SK-N-SH (cell line): ENCODE data around the gene VAMP2. TPM values are rescaled to one million over a fixed set of nuclear protein-coding genes. Genes with fewer than 3 reads are reported as not detected.

Experiments
- CTCF ChIA-PET: fragments of 300-600, 350-600 bp; formaldehyde crosslinking; extraction: SDS; loops from one replicate; lab custom pipeline; 2021; lab: Yijun Ruan, JAX
- POLR2A ChIA-PET: fragments of 350-600 bp; sonication (Branson Sonifier 250); formaldehyde crosslinking; extraction: SDS; loops from one replicate; lab custom pipeline; 2020; ENCODE audit warnings: antibody characterized with exemption, inconsistent platforms; lab: Yijun Ruan, JAX
- DNase-seq: peaks from one replicate; pipeline ENCODE4 v3.0.0; 2012
- H2AFZ ChIP-seq: fragments of 200-600 bp; sonication (generic); 2 replicates; pipeline ENCODE4 v1.8.1; 2016; ENCODE audit warnings: antibody characterized with exemption, mild to moderate bottlenecking, low read depth
- H3F3A ChIP-seq: fragments of 200-600 bp; sonication (generic); replicated peaks from 2 replicates; pipeline ENCODE3; 2016; ENCODE audit warnings: antibody characterized with exemption, mild to moderate bottlenecking; ENCODE audit not compliant: insufficient read depth
- H3K27ac ChIP-seq, 2 experiments: fragments of 200-500 bp in 1 of 2; fragments of 200-600 bp in 1 of 2; sonication (Bioruptor generic) in 1 of 2; sonication (generic), shearing (Covaris generic) in 1 of 2; 2 replicates each; pipeline versions ENCODE4 v1.5.1 to v1.6.1; 2014 to 2016; ENCODE audit warnings: low read depth in 2 of 2, inconsistent platforms in 1 of 2, low read length in 1 of 2, mild to moderate bottlenecking in 1 of 2, mixed read lengths in 1 of 2
- H3K27me3 ChIP-seq: fragments of 200-600 bp; sonication (generic), shearing (Covaris generic); 2 replicates; pipeline ENCODE4 v1.6.1; 2016; ENCODE audit warnings: mixed run types; ENCODE audit not compliant: insufficient read depth
- H3K36me3 ChIP-seq, 2 experiments: fragments of 200-500 bp in 1 of 2; fragments of 200-600 bp in 1 of 2; sonication (Bioruptor generic) in 1 of 2; sonication (generic) in 1 of 2; replicated peaks in 1 of 2; 2 replicates each; pipeline versions ENCODE3 to v1.5.1; 2014 to 2016; ENCODE audit warnings: low read length in 1 of 2, mild to moderate bottlenecking in 1 of 2; ENCODE audit not compliant: insufficient read depth in 2 of 2, control insufficient read depth in 1 of 2
- H3K4me1 ChIP-seq, 2 experiments: fragments of 200-500 bp in 1 of 2; fragments of 200-600 bp in 1 of 2; sonication (Bioruptor generic) in 1 of 2; sonication (generic), shearing (Covaris generic) in 1 of 2; 2 replicates each; pipeline versions ENCODE4 v1.5.1 to v1.6.1; 2014 to 2016; ENCODE audit warnings: low read depth in 1 of 2, low read length in 1 of 2, mixed run types in 1 of 2; ENCODE audit not compliant: insufficient read depth in 2 of 2, control insufficient read depth in 1 of 2
- H3K4me2 ChIP-seq: fragments of 200-600 bp; sonication (generic), shearing (Covaris generic); 2 replicates; pipeline ENCODE4 v1.6.1; 2017; ENCODE audit warnings: mixed run types
- H3K4me3 ChIP-seq, 2 experiments: fragments of 200-500 bp in 1 of 2; fragments of 200-600 bp in 1 of 2; sonication (Bioruptor generic) in 1 of 2; sonication (generic), shearing (Covaris generic) in 1 of 2; 2 replicates each; pipeline versions ENCODE4 v1.5.1 to v1.8.1; 2014 to 2016; ENCODE audit warnings: low read depth in 2 of 2, inconsistent platforms in 1 of 2, low read length in 1 of 2, mild to moderate bottlenecking in 1 of 2, mixed read lengths in 1 of 2, moderate library complexity in 1 of 2
- H3K79me2 ChIP-seq: fragments of 200-600 bp; sonication (generic); 2 replicates; pipeline ENCODE4 v1.8.1; 2017; ENCODE audit warnings: mild to moderate bottlenecking; ENCODE audit not compliant: insufficient read depth
- H3K9ac ChIP-seq: fragments of 200-600 bp; sonication (generic); 2 replicates; pipeline ENCODE4 v1.6.1; 2017; ENCODE audit warnings: mixed run types
- H3K9me2 ChIP-seq: fragments of 200-600 bp; sonication (generic); 2 replicates; pipeline ENCODE4 v1.6.1; 2017; ENCODE audit warnings: mixed run types
- H3K9me3 ChIP-seq: fragments of 200-600 bp; sonication (generic); 2 replicates; pipeline ENCODE4 v1.6.1; 2017; ENCODE audit warnings: mixed run types, mild to moderate bottlenecking, moderate library complexity
- H4K20me1 ChIP-seq: fragments of 200-600 bp; sonication (generic); 2 replicates; pipeline ENCODE4 v1.6.1; 2017; ENCODE audit warnings: mild to moderate bottlenecking, mixed run types; ENCODE audit not compliant: insufficient read depth
- ELF1 ChIP-seq: IDR thresholded peaks from 2 replicates; pipeline ENCODE4 v1.4.0; 2012
- FOXJ3 ChIP-seq: sonication (generic); formaldehyde crosslinking; IDR thresholded peaks from 2 replicates; pipeline ENCODE4 v1.5.1; 2020; ENCODE audit warnings: mild to moderate bottlenecking, missing genetic modification reagents
- FOXM1 ChIP-seq: IDR thresholded peaks from 2 replicates; pipeline ENCODE4 v1.4.0; 2012; ENCODE audit warnings: low read depth, mild to moderate bottlenecking
- GABPA ChIP-seq: IDR thresholded peaks from 2 replicates; pipeline ENCODE4 v1.4.0; 2012; ENCODE audit warnings: low read depth, mild to moderate bottlenecking
- GATA2 ChIP-seq: sonication (generic); formaldehyde crosslinking; IDR thresholded peaks from 2 replicates; pipeline ENCODE4 v1.5.0; 2020; ENCODE audit warnings: mild to moderate bottlenecking, missing genetic modification reagents
- JUND ChIP-seq: IDR thresholded peaks from 2 replicates; pipeline ENCODE4 v1.4.0; 2012
- MXI1 ChIP-seq: IDR thresholded peaks from 2 replicates; pipeline ENCODE4 v1.6.1; 2012; ENCODE audit warnings: mild to moderate bottlenecking, low read depth, low read length, improper control_type of control experiment
- NRF1 ChIP-seq: IDR thresholded peaks from 2 replicates; pipeline ENCODE4 v1.6.1; 2012; ENCODE audit warnings: low read depth, mild to moderate bottlenecking, low read length
- POLR2AphosphoS5 ChIP-seq: IDR thresholded peaks from 2 replicates; pipeline ENCODE4 v1.6.1; 2012; ENCODE audit warnings: low read depth, low read length
- RAD21 ChIP-seq: IDR thresholded peaks from 2 replicates; pipeline ENCODE4 v1.6.1; 2012; ENCODE audit warnings: mild to moderate bottlenecking, low read length
- RCOR1 ChIP-seq: fragments of 150-350 bp; IDR thresholded peaks from 2 replicates; pipeline ENCODE4 v1.6.1; 2017; ENCODE audit warnings: antibody characterized with exemption, low read length
- RFX5 ChIP-seq: IDR thresholded peaks from 2 replicates; pipeline ENCODE4 v1.6.1; 2012; ENCODE audit warnings: mild to moderate bottlenecking, improper control_type of control experiment, low read length
- SIN3A ChIP-seq: IDR thresholded peaks from 2 replicates; pipeline ENCODE4 v1.6.1; 2012; ENCODE audit warnings: low read depth, mild to moderate bottlenecking, low read length, moderate library complexity, borderline replicate concordance
- SMC3 ChIP-seq: IDR thresholded peaks from 2 replicates; pipeline ENCODE4 v1.6.1; 2012; ENCODE audit warnings: low read depth, low read length, improper control_type of control experiment
- TAF1 ChIP-seq: IDR thresholded peaks from 2 replicates; pipeline ENCODE4 v1.6.1; 2012; ENCODE audit warnings: low read depth, mild to moderate bottlenecking, low read length, moderate library complexity, borderline replicate concordance
- TCF12 ChIP-seq: IDR thresholded peaks from 2 replicates; pipeline ENCODE4 v1.4.0; 2012
- WGBS: methylation state at CpG from one replicate; pipeline ENCODE4 v1.1.6; 2017; ENCODE audit warnings: low lambda C conversion rate; 5-methylcytosine and 5-hydroxymethylcytosine counted together
- polyA plus RNA-seq, 3 experiments: library from polyadenylated mRNA; depleted of rRNA; stranded (reverse); fragments of >200 nt; gene quantifications; 2 replicates each; pipeline ENCODE4 v1.2.3, GENCODE V29; 2012
- TF ChIP-seq, protein P1 (sequence below): IDR thresholded peaks from 2 replicates; pipeline ENCODE4 v1.4.0; 2012; ENCODE audit warnings: low read depth
- TF ChIP-seq, protein P2 (sequence below): fragments of 200-600 bp; sonication (generic); IDR thresholded peaks from 2 replicates; pipeline ENCODE4 v1.6.1; 2017; ENCODE audit warnings: antibody characterized with exemption, mild to moderate bottlenecking, moderate library complexity
- TF ChIP-seq, protein P3 (sequence below): fragments of 150-350 bp; IDR thresholded peaks from 2 replicates; pipeline ENCODE4 v1.6.1; 2017; ENCODE audit warnings: antibody characterized with exemption, low read length, low read depth, borderline replicate concordance
- TF ChIP-seq, protein P4 (sequence below): fragments of 150-350 bp; IDR thresholded peaks from 2 replicates; pipeline ENCODE4 v1.6.1; 2016; ENCODE audit warnings: mild to moderate bottlenecking, low read depth, low read length
- TF ChIP-seq, protein P5 (sequence below): IDR thresholded peaks from 2 replicates; pipeline ENCODE4 v1.6.1; 2012; ENCODE audit warnings: mild to moderate bottlenecking, low read depth, low read length, moderate library complexity

The VAMP2 gene
- polyA plus RNA-seq, 1 of the 3 experiments (the other 2 are of a cell fraction), result 42.0 TPM

DNA sequence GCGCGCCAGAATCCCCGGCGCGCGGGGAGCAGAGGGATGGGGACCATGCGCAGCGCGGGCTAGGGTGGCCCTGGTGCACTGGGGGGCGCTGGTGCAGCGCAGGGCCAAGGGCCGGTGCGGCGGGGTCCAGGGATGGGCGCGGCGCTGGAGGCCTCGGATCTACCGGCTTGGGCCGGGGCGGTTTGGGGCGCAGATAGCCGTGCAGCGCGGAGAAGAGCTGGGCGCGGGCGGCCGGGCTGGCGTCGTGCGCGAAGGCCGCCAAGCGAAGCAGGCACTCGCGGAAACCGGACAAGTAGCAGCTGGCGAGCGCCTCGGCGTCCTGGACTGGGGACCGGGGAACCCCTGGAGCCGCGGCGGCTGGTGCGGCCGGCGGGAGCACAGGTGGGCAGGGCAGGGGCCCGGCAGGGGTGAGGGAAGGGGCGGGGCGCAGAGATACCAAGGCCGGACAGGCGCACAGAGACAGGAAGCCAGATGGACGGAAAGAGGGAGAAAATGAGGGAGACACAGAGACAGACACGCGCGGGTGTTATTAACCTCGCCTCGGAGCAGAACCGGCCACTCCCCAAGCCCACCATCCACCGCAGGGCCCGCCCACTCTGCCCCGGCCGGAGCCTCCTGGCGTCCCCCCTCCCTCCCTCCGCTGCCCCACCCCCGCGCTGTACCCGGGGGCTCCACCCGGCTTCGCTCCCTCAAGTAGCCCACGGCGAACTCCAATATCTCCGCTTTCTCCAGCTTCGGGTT is 40.9 kb downstream of the VAMP2 start:
- Histone ChIP-seq H3K36me3 (no peaks in the 10 kb centered on the region), H3K9me3 (no peaks in the 10 kb centered on the region), H3K4me2 (peak overlapping the region; percentile 97), H3F3A (peaks cover 31% of the 10 kb centered on the region), H3K9me2 (no peaks in the 10 kb centered on the region), H2AFZ (peak overlapping the region; percentile 78), H3K27ac (peak overlapping the region; percentile 2 to 4; a peak in 3 of 4 replicates), H3K4me1 (peaks cover 0 to 41% of the 10 kb centered on the region in 2 experiments; a peak in 2 of 4 replicates), H3K27me3 (no peaks in the 10 kb centered on the region), H3K9ac (peak overlapping the region; percentile 53; the same call in 1 of the 2 replicates), H3K79me2 (no peaks in the 10 kb centered on the region), H4K20me1 (peaks cover 15% of the 10 kb centered on the region), H3K4me3 (peak overlapping the region; percentile 53 to 81)
- DNase-seq, result peak; percentile 85
- TF ChIP-seq, protein P1, sequence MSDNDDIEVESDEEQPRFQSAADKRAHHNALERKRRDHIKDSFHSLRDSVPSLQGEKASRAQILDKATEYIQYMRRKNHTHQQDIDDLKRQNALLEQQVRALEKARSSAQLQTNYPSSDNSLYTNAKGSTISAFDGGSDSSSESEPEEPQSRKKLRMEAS, result peak; percentile 44
- TF ChIP-seq NRF1 (peak; percentile 41), TCF12 (peak; percentile 6; the same call in 1 of the 2 replicates), ELF1 (no peak), MXI1 (no peak; the same call in 1 of the 2 replicates), RFX5 (no peak), SMC3 (peak; percentile 40; the same call in 1 of the 2 replicates), TAF1 (no peak), GABPA (no peak), SIN3A (no peak), RCOR1 (no peak), GATA2 (CRISPR knock-in tag) (no peak), RAD21 (peak; percentile 65), FOXM1 (no peak), FOXJ3 (CRISPR knock-in tag) (no peak), JUND (no peak), POLR2AphosphoS5 (no peak)
- TF ChIP-seq, protein P2, sequence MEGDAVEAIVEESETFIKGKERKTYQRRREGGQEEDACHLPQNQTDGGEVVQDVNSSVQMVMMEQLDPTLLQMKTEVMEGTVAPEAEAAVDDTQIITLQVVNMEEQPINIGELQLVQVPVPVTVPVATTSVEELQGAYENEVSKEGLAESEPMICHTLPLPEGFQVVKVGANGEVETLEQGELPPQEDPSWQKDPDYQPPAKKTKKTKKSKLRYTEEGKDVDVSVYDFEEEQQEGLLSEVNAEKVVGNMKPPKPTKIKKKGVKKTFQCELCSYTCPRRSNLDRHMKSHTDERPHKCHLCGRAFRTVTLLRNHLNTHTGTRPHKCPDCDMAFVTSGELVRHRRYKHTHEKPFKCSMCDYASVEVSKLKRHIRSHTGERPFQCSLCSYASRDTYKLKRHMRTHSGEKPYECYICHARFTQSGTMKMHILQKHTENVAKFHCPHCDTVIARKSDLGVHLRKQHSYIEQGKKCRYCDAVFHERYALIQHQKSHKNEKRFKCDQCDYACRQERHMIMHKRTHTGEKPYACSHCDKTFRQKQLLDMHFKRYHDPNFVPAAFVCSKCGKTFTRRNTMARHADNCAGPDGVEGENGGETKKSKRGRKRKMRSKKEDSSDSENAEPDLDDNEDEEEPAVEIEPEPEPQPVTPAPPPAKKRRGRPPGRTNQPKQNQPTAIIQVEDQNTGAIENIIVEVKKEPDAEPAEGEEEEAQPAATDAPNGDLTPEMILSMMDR, result peak; percentile 60
- TF ChIP-seq, protein P3, sequence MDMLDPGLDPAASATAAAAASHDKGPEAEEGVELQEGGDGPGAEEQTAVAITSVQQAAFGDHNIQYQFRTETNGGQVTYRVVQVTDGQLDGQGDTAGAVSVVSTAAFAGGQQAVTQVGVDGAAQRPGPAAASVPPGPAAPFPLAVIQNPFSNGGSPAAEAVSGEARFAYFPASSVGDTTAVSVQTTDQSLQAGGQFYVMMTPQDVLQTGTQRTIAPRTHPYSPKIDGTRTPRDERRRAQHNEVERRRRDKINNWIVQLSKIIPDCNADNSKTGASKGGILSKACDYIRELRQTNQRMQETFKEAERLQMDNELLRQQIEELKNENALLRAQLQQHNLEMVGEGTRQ, result no peak
- TF ChIP-seq, protein P4, sequence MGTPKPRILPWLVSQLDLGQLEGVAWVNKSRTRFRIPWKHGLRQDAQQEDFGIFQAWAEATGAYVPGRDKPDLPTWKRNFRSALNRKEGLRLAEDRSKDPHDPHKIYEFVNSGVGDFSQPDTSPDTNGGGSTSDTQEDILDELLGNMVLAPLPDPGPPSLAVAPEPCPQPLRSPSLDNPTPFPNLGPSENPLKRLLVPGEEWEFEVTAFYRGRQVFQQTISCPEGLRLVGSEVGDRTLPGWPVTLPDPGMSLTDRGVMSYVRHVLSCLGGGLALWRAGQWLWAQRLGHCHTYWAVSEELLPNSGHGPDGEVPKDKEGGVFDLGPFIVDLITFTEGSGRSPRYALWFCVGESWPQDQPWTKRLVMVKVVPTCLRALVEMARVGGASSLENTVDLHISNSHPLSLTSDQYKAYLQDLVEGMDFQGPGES, result no peak
- TF ChIP-seq, protein P5, sequence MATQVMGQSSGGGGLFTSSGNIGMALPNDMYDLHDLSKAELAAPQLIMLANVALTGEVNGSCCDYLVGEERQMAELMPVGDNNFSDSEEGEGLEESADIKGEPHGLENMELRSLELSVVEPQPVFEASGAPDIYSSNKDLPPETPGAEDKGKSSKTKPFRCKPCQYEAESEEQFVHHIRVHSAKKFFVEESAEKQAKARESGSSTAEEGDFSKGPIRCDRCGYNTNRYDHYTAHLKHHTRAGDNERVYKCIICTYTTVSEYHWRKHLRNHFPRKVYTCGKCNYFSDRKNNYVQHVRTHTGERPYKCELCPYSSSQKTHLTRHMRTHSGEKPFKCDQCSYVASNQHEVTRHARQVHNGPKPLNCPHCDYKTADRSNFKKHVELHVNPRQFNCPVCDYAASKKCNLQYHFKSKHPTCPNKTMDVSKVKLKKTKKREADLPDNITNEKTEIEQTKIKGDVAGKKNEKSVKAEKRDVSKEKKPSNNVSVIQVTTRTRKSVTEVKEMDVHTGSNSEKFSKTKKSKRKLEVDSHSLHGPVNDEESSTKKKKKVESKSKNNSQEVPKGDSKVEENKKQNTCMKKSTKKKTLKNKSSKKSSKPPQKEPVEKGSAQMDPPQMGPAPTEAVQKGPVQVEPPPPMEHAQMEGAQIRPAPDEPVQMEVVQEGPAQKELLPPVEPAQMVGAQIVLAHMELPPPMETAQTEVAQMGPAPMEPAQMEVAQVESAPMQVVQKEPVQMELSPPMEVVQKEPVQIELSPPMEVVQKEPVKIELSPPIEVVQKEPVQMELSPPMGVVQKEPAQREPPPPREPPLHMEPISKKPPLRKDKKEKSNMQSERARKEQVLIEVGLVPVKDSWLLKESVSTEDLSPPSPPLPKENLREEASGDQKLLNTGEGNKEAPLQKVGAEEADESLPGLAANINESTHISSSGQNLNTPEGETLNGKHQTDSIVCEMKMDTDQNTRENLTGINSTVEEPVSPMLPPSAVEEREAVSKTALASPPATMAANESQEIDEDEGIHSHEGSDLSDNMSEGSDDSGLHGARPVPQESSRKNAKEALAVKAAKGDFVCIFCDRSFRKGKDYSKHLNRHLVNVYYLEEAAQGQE, result no peak
- WGBS, result 4% methylated on average over 15 of the region's 76 CpGs
- ChIA-PET POLR2A (interaction anchor here (1.5 to 1.6 kb wide), 2 partner anchors 41 to 51 kb away, joined by 5 to 7 read pairs; partner anchors contain the start of gene VAMP2), CTCF (interaction anchor here (0.6 to 3.8 kb wide), 19 partner anchors 9 to 177 kb away, joined by 3 to 41 read pairs (median 3); no protein-coding TSS in a partner anchor)
